Activated naive CD4-positive, alpha-beta T cell treated with anti-CD3 and anti-CD28 coated beads for 36 hours (primary cell): ENCODE measurements around the gene PNPLA6. TPM values are rescaled to one million over a fixed set of nuclear protein-coding genes. Genes with fewer than 3 reads are reported as not detected.
A peak's percentile ranks its signal among the peaks of the same experiment; 100 is the strongest.
"Not testable (repeated sequence)": the region's sequence is repeated elsewhere in the genome, so short reads cannot be mapped to it uniquely, and the experiment has no call there.

ENCODE experiments used
- CTCF ChIA-PET: fragments of 350-600 bp; sonication (Branson Sonifier 250); formaldehyde crosslinking; loops from one replicate; lab custom pipeline; 2021; ENCODE audit warnings: antibody characterized with exemption; lab: Charles Lee
- DNase-seq: peaks from one replicate; pipeline ENCODE4 v3.0.0-alpha.2; 2020
- H3K27ac Mint-ChIP-seq: one replicate; pipeline ENCODE4 v1.8.0; 2021; ENCODE audit warnings: mild to moderate bottlenecking, mixed read lengths
- H3K27me3 Mint-ChIP-seq: one replicate; pipeline ENCODE4 v1.8.0; 2021; ENCODE audit warnings: low read depth, mixed read lengths
- H3K36me3 Mint-ChIP-seq: one replicate; pipeline ENCODE4 v1.8.0; 2021; ENCODE audit warnings: low read depth, mixed read lengths
- H3K4me1 Mint-ChIP-seq: one replicate; pipeline ENCODE4 v1.8.0; 2021; ENCODE audit warnings: low read depth, mixed read lengths
- H3K4me3 Mint-ChIP-seq: one replicate; pipeline ENCODE4 v1.8.0; 2021; ENCODE audit warnings: mild to moderate bottlenecking, moderate library complexity, mixed read lengths
- H3K9me3 Mint-ChIP-seq: one replicate; pipeline ENCODE4 v1.8.0; 2021; ENCODE audit warnings: mixed read lengths
- intact Hi-C: fragments of 100-400 bp; cut with micrococcal nuclease; formaldehyde crosslinking; loops from one replicate; pipeline ENCODE4 v1.15.1; 2023
- total RNA-seq, 2 experiments: library from RNA; stranded (reverse); gene quantifications; one replicate each; pipeline ENCODE4 v1.2.3, GENCODE V29; 2021

Gene PNPLA6
- total RNA-seq, 2 experiments from 2014 or later = 75.5 to 81.7 TPM

DNA sequence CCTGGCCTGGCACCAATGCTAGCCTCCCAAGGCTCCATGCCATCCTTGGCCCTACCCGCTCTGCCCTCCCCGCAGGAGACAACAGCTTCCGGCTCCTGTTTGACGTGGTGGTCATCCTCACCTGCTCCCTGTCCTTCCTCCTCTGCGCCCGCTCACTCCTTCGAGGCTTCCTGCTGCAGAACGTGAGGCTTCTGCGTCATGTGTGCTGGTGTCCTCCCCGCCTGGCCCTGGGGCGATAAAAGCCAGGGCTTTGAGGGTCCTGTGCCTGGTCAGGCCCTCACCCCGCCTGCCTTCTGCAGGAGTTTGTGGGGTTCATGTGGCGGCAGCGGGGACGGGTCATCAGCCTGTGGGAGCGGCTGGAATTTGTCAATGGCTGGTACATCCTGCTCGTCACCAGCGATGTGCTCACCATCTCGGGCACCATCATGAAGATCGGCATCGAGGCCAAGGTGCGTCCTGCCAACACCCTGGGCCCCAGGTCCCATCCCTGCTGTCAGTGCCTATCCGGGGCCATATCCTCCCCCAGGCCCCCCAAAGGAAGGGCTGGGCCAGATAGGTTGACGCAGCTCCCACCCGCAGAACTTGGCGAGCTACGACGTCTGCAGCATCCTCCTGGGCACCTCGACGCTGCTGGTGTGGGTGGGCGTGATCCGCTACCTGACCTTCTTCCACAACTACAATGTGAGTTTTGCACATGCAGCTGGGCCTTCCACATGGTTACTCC lies 6.8 kb upstream of the PNPLA6 start:
- Mint-ChIP-seq H3K9me3 (no peaks in the 10 kb centered on the region), H3K4me3 (no peak overlapping the region), H3K27me3 (no peaks in the 10 kb centered on the region), H3K4me1 (peaks cover 6% of the 10 kb centered on the region), H3K27ac (no peak overlapping the region), H3K36me3 (peaks cover 4% of the 10 kb centered on the region)
- CTCF ChIA-PET = interaction anchor here (0.5 kb wide), 1 partner anchor 30 kb away, joined by 3 read pairs; no protein-coding TSS in a partner anchor
- intact Hi-C loops = no loop called here
- no peak for DNase-seq

- intact Hi-C loops = no loop called here
- Mint-ChIP-seq H3K4me3 (no peak overlapping the region), H3K36me3 (peaks cover 4% of the 10 kb centered on the region), H3K27me3 (no peaks in the 10 kb centered on the region), H3K27ac (no peak overlapping the region), H3K4me1 (peaks cover 8% of the 10 kb centered on the region), H3K9me3 (no peaks in the 10 kb centered on the region)
- CTCF ChIA-PET = interaction anchor here (0.5 kb wide), 1 partner anchor 29 kb away, joined by 3 read pairs; no protein-coding TSS in a partner anchor
- DNase-seq = no peak
Measured at GRCh38 chr19:7529246-7529600, 6.3 kb upstream of the PNPLA6 start.

- intact Hi-C loops = no loop called here
- Mint-ChIP-seq H3K27me3 (no peaks in the 10 kb centered on the region), H3K4me1 (peaks cover 8% of the 10 kb centered on the region), H3K9me3 (no peaks in the 10 kb centered on the region), H3K27ac (no peak overlapping the region), H3K4me3 (no peak overlapping the region), H3K36me3 (peaks cover 4% of the 10 kb centered on the region)
- DNase-seq = no peak
- CTCF ChIA-PET = no interaction called here
Measured at GRCh38 chr19:7529610-7530490, 5.7 kb upstream of the PNPLA6 start.

GRCh38 chr19:7533281-7533885 lies 2.1 kb upstream of the PNPLA6 start:
- Mint-ChIP-seq H3K4me1 (peaks cover 18% of the 10 kb centered on the region), H3K27me3 (no peaks in the 10 kb centered on the region), H3K4me3 (peak overlapping the region; percentile 92), H3K36me3 (peaks cover 8% of the 10 kb centered on the region), H3K27ac (no peak overlapping the region), H3K9me3 (no peaks in the 10 kb centered on the region)
- intact Hi-C loops = no loop called here
- CTCF ChIA-PET = no interaction called here
- DNase-seq = no peak

DNA sequence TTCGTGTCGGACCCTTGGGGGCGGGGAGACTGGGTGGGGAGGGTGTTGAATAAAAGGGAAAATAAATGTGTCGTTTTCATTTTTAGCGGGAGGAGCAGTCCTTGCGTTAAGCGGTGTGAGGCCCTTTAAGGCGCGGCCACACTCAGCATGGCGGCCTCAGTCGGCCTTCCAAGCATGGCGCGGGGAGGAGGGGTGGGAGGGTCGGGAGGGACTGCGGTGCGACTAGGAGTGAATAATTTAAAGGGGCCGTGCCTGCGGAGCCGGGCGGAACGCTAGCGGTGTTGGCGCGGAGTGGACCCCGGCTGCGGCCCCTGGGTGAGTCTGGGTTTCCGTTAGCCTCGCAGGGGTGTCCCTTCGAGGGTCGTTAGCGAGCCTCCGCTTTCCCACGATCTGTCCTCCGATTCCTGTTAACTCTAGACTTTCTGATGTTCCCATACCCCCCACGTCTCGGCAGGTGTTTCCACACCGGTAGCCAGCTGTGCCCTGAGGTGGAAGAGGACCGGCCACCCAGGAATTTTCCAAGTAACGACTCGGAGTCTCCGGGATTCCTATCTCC lies 1.5 kb upstream of the PNPLA6 start:
- H3K27me3 Mint-ChIP-seq = no peaks in the 10 kb centered on the region
- peaks cover 18% of the 10 kb centered on the region for H3K4me1 Mint-ChIP-seq
- H3K4me3 Mint-ChIP-seq = peak overlapping the region; percentile 92
- H3K27ac Mint-ChIP-seq = no peak overlapping the region
- no peaks in the 10 kb centered on the region for H3K9me3 Mint-ChIP-seq
- peak; percentile 88 for DNase-seq
- intact Hi-C loops = loop anchor here (1.0 to 2.0 kb wide), 4 partner anchors 12 to 179 kb away; partner anchors contain the start of genes MCOLN1 and PEX11G
- CTCF ChIA-PET = interaction anchor here (0.7 kb wide), 1 partner anchor 32 kb away, joined by 3 read pairs; no protein-coding TSS in a partner anchor
- H3K36me3 Mint-ChIP-seq = peaks cover 7% of the 10 kb centered on the region

- Mint-ChIP-seq H3K4me1 (peaks cover 18% of the 10 kb centered on the region), H3K4me3 (peak overlapping the region; percentile 92), H3K27me3 (no peaks in the 10 kb centered on the region), H3K9me3 (no peaks in the 10 kb centered on the region), H3K36me3 (peaks cover 6% of the 10 kb centered on the region), H3K27ac (peak overlapping the region; percentile 51)
- peak; percentile 54 for DNase-seq
- intact Hi-C loops = loop anchor here (1.0 to 2.0 kb wide), 5 partner anchors 12 to 180 kb away; partner anchors contain the start of genes MCOLN1, PET100, PEX11G and XAB2
- CTCF ChIA-PET = interaction anchor here (0.6 to 1.0 kb wide), 4 partner anchors 11 to 180 kb away, joined by 3 to 5 read pairs (median 4); no protein-coding TSS in a partner anchor
Measured at GRCh38 chr19:7534531-7535046, 928 bp upstream of the PNPLA6 start.

GRCh38 chr19:7535998-7536695 lies 630 bp downstream of the PNPLA6 start:
- no peak for DNase-seq
- H3K4me3 Mint-ChIP-seq = peak overlapping the region; percentile 92
- no peaks in the 10 kb centered on the region for H3K27me3 Mint-ChIP-seq
- H3K9me3 Mint-ChIP-seq = no peaks in the 10 kb centered on the region
- peaks cover 20% of the 10 kb centered on the region for H3K4me1 Mint-ChIP-seq
- CTCF ChIA-PET = no interaction called here
- intact Hi-C loops = loop anchor here (1.0 to 2.0 kb wide), 4 partner anchors 47 to 181 kb away; partner anchors contain the start of genes PET100, PEX11G and XAB2
- peaks cover 8% of the 10 kb centered on the region for H3K36me3 Mint-ChIP-seq
- H3K27ac Mint-ChIP-seq = peak overlapping the region; percentile 84

- DNase-seq, H3K27ac Mint-ChIP-seq, H3K4me3 Mint-ChIP-seq, CTCF ChIA-PET, intact Hi-C loops, H3K9me3 Mint-ChIP-seq, H3K27me3 Mint-ChIP-seq: not testable (repeated sequence)
- H3K4me1 Mint-ChIP-seq = peaks cover 12% of the 10 kb centered on the region
- peaks cover 17% of the 10 kb centered on the region for H3K36me3 Mint-ChIP-seq
Measured at GRCh38 chr19:7538990-7539389, 3.5 kb downstream of the PNPLA6 start.

- intact Hi-C loops = no loop called here
- no peak overlapping the region for H3K4me3 Mint-ChIP-seq
- DNase-seq = no peak
- H3K9me3 Mint-ChIP-seq = no peaks in the 10 kb centered on the region
- H3K27me3 Mint-ChIP-seq = no peaks in the 10 kb centered on the region
- peaks cover 17% of the 10 kb centered on the region for H3K36me3 Mint-ChIP-seq
- H3K4me1 Mint-ChIP-seq = peaks cover 14% of the 10 kb centered on the region
- no peak overlapping the region for H3K27ac Mint-ChIP-seq
- CTCF ChIA-PET = interaction anchor here (0.5 kb wide), 1 partner anchor 170 kb away, joined by 3 read pairs; no protein-coding TSS in a partner anchor
Measured at GRCh38 chr19:7539827-7540425, 4.4 kb downstream of the PNPLA6 start.

DNA sequence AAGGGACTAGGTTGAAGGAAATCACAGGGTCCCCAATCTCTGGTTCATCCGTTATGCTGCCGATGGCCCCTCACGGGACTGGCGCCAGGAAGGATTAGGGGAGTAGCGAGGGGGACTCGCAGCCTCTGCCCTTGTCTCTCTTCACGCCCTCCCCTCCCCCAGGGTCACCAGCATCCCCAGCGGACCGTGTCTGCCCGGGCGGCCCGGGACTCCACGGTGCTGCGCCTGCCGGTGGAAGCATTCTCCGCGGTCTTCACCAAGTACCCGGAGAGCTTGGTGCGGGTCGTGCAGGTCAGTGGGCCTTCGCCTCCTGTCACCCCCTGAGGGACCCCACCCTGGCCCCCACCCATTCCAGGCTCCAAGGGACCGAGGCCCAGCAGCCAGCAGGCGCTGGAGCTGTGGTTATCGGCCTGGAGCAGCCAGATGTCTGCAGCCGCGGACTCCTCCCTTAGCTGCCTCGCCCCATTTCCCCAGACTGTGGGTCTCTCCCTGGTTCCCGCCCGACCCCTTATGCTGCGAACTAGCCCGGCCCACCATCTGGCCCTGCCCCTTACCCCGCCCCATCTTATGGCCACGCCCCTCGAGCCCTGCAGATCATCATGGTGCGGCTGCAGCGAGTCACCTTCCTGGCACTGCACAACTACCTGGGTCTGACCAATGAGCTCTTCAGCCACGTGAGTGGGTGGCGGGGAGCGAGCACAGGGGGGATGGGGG lies 5.4 kb downstream of the PNPLA6 start:
- no peak overlapping the region for H3K4me3 Mint-ChIP-seq

More for the DNA sequence above, 5.4 kb downstream of the PNPLA6 start:
- DNase-seq = peak; percentile 46
- intact Hi-C loops = no loop called here
- no peak overlapping the region for H3K27ac Mint-ChIP-seq
- peaks cover 17% of the 10 kb centered on the region for H3K36me3 Mint-ChIP-seq
- H3K4me1 Mint-ChIP-seq = peaks cover 18% of the 10 kb centered on the region
- H3K9me3 Mint-ChIP-seq = no peaks in the 10 kb centered on the region
- H3K27me3 Mint-ChIP-seq = no peaks in the 10 kb centered on the region
- CTCF ChIA-PET = no interaction called here
